Body of pancreas (tissue), 4 donors: ENCODE data around the gene TMEM256. TPM values are rescaled to one million over a fixed set of nuclear protein-coding genes. Genes with fewer than 3 reads are reported as not detected.
A peak's percentile ranks its signal among the peaks of the same experiment; 100 is the strongest.

Experiments
- ATAC-seq: fragments of 150-250 bp; one replicate; pipeline ENCODE4 v1.9.1; 2016
- DNase-seq, 4 donors: peaks; one replicate each; pipeline ENCODE4 v3.0.0-alpha.2; 2019
- H3K27ac ChIP-seq, 4 donors: fragments of 200-600 bp; sonication (generic); 1 replicate in 3 of 4; 2 replicates in 1 of 4; pipeline versions ENCODE4 v1.5.1 to v1.6.1; 2016 to 2019; ENCODE audit warnings: mild to moderate bottlenecking in 1 of 4, mixed read lengths in 1 of 4, moderate library complexity in 1 of 4
- H3K27me3 ChIP-seq, 2 donors: fragments of 200-600 bp; sonication (generic); one replicate each; pipeline ENCODE4 v1.6.0; 2016; ENCODE audit warnings: mild to moderate bottlenecking in 1 of 2
- H3K36me3 ChIP-seq, 2 donors: fragments of 200-600 bp; sonication (generic); replicated peaks in 1 of 2; 2 replicates each; pipeline ENCODE4 v1.5.1; 2016; ENCODE audit warnings: low read depth in 2 of 2; ENCODE audit not compliant: insufficient read depth in 1 of 2
- H3K4me1 ChIP-seq: fragments of 200-600 bp; sonication (generic); one replicate; pipeline ENCODE4 v1.6.0; 2016
- H3K4me3 ChIP-seq, 2 donors: fragments of 200-600 bp; sonication (generic); 1 replicate in 1 of 2; 2 replicates in 1 of 2; pipeline ENCODE4 v1.5.1; 2016 to 2019
- H3K9me3 ChIP-seq, 3 donors: fragments of 200-600 bp; sonication (generic); 1 replicate in 2 of 3; 2 replicates in 1 of 3; pipeline ENCODE4 v1.5.1; 2016
- POLR2A ChIP-seq, 3 donors: fragments of 450-650 bp; IDR thresholded peaks; one replicate each; pipeline ENCODE4 v1.6.1; 2016; ENCODE audit warnings: antibody characterized with exemption in 3 of 3, mild to moderate bottlenecking in 2 of 3
- WGBS, 2 donors: methylation state at CpG; one replicate each; pipeline ENCODE4 v1.1.5; 2017; 5-methylcytosine and 5-hydroxymethylcytosine counted together
- intact Hi-C: fragments of 100-400 bp; cut with DNase I; formaldehyde crosslinking; loops from one replicate; pipeline ENCODE4 v1.15.1; 2023
- total RNA-seq, 2 donors: library from RNA; depleted of rRNA; stranded (reverse); fragments of >200 nt; gene quantifications; one replicate each; pipeline ENCODE4 v1.1.0, GENCODE V29; 2016
- TF ChIP-seq, protein P1 (sequence below), 7 experiments: fragments of 450-650 bp in 4 of 7; fragments of 200-600 bp in 3 of 7; sonication (generic) in 3 of 7; IDR thresholded peaks; one replicate each; pipeline ENCODE4 v1.5.1; 2016 to 2019; ENCODE audit warnings: antibody characterized with exemption in 7 of 7

The TMEM256 gene
- total RNA-seq, 2 donors from 2014 or later, result 14.5 to 21.8 TPM

DNA sequence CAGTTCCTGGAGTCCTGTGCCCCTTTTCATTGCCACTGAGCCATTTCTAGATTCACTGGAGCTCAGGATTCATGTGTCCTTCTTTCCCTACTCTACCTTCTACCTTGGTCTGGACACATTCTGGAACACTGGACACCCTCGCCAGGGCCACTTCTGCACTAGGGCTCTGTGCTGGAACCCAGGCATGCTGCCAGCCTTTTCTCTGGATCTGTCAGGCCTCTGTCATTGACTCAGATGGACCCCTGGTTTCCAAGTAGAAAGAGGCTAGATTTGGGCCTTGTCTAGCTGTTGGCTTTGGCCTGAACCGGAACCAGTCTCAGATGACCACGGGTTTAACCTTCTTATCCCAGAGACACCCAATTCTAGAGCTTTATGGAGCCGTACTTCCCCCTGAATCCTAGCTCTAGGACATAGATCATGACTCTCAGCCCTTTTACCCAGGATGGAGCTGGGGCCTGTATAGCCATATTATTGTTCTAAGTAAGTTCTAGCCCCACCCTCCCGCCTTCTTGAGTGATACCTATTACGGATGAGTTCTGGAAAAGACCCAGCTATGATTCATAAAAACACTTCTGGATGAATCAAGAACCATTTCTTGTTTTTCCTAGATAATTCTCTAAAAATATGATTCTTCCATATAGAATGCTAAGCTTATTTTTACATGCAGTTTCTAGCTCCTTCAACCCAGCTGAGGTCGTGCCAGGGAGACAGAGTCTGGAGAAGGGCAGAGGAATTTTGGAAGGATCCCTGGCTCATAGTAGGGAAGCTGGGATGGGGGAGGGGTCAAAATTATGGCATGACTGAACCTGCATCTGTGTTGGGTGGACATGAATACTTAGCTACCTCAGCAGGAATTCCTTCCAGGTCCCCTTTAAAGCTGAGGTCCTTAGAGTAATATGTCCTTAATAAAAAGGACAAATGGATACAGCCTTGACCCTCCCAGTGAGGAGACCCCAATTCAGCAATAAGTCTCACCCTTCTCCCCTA is 39.9 kb upstream of the TMEM256 start:
- Histone ChIP-seq H3K36me3 (no peaks in the 10 kb centered on the region), H3K9me3 (no peaks in the 10 kb centered on the region), H3K27me3 (no peaks in the 10 kb centered on the region), H3K4me3 (no peak overlapping the region), H3K4me1 (peaks cover 31% of the 10 kb centered on the region), H3K27ac (no peak overlapping the region)
- WGBS, 2 donors, result 74 to 81% methylated on average over 7 of the region's 7 CpGs
- ATAC-seq (no peak), DNase-seq (no peak)
- intact Hi-C loops, result loop anchor here (5.0 kb wide), 1 partner anchor 44 kb away; no protein-coding TSS in a partner anchor
- no peak for TF ChIP-seq POLR2A (IDR thresholded peaks at IDR 0.05)
- TF ChIP-seq, protein P1, sequence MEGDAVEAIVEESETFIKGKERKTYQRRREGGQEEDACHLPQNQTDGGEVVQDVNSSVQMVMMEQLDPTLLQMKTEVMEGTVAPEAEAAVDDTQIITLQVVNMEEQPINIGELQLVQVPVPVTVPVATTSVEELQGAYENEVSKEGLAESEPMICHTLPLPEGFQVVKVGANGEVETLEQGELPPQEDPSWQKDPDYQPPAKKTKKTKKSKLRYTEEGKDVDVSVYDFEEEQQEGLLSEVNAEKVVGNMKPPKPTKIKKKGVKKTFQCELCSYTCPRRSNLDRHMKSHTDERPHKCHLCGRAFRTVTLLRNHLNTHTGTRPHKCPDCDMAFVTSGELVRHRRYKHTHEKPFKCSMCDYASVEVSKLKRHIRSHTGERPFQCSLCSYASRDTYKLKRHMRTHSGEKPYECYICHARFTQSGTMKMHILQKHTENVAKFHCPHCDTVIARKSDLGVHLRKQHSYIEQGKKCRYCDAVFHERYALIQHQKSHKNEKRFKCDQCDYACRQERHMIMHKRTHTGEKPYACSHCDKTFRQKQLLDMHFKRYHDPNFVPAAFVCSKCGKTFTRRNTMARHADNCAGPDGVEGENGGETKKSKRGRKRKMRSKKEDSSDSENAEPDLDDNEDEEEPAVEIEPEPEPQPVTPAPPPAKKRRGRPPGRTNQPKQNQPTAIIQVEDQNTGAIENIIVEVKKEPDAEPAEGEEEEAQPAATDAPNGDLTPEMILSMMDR (IDR thresholded peaks at IDR 0.05), result no peak

DNA sequence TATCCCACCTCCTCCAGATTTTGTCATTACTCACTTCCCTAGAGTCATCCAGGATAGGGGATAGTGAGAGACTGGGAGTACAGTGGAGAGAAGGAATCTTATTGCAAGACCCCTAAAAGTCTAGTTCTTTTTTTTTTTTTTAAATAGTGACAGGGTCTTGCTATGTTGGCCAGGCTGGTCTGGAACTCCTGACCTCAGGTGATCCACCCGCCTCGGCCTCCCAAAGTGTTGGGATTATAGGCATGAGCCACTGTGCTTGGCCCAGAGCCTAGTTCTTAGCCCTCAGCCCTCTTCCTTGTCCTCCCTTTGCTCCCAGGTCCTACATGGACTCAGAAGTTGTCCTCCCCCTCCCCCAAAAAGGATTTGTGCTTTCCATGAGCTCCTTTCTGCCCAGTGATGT is 38.2 kb upstream of the TMEM256 start:
- intact Hi-C loops, result loop anchor here (5.0 kb wide), 1 partner anchor 45 kb away; no protein-coding TSS in a partner anchor
- no peaks in the 10 kb centered on the region for H3K27me3 ChIP-seq
- no peak overlapping the region for H3K27ac ChIP-seq
- no peaks in the 10 kb centered on the region for H3K9me3 ChIP-seq
- H3K4me3 ChIP-seq, result no peak overlapping the region
- H3K36me3 ChIP-seq, result no peaks in the 10 kb centered on the region
- WGBS, 2 donors, result 91 to 92% methylated on average over 2 of the region's 2 CpGs
- DNase-seq (no peak), ATAC-seq (no peak)
- TF ChIP-seq, protein P1 (IDR thresholded peaks at IDR 0.05), result no peak
- no peak for TF ChIP-seq POLR2A (IDR thresholded peaks at IDR 0.05)
- peaks cover 42% of the 10 kb centered on the region for H3K4me1 ChIP-seq

DNA sequence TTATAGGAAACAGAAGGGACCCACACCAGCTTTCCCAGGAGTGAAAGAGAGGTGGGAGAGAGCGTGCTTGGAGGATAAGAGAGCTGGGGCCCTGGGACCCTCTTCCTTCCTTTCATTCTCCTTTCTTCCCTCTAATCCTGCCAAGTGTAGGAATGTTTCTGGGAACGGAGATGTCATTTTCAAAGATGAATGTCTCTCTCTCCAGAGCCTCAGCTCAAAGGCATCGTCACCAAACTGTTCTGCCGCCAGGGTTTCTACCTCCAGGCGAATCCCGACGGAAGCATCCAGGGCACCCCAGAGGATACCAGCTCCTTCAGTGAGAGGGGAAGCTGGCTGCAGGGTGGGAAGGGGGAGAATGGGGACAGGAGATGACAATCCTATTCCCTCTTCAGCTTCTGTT is 37.4 kb upstream of the TMEM256 start:
- H3K9me3 ChIP-seq, result no peaks in the 10 kb centered on the region
- TF ChIP-seq POLR2A (IDR thresholded peaks at IDR 0.05), result no peak
- TF ChIP-seq, protein P1 (IDR thresholded peaks at IDR 0.05), result no peak
- H3K27me3 ChIP-seq, result no peaks in the 10 kb centered on the region
- DNase-seq (no peak), ATAC-seq (no peak)
- no peak overlapping the region for H3K4me3 ChIP-seq
- H3K36me3 ChIP-seq, result no peaks in the 10 kb centered on the region
- no peak overlapping the region for H3K27ac ChIP-seq
- 81 to 84% methylated on average over 7 of the region's 7 CpGs for WGBS, 2 donors
- peaks cover 51% of the 10 kb centered on the region for H3K4me1 ChIP-seq
- intact Hi-C loops, result loop anchor here (5.0 kb wide), 1 partner anchor 46 kb away; no protein-coding TSS in a partner anchor

DNA sequence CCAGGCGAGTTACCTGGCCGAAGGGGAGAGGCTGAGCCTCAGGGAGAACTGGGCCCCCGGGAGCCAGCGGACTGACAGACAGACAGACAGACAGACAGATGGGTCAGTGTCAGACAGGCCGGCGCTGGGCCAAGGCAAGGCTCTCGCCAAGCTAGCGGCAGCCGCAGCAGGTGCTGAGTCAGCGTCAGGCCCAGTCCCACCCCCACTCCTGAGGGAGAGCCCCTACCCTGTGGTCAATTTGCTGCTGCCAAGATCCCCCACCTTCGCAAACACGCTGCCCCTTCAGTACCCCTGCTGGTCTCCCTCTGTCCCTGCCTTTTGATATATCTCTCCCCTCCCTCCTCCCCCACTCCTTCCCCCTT is 36.9 kb upstream of the TMEM256 start:
- Histone ChIP-seq H3K9me3 (no peaks in the 10 kb centered on the region), H3K36me3 (no peaks in the 10 kb centered on the region), H3K4me3 (no peak overlapping the region), H3K4me1 (peaks cover 54% of the 10 kb centered on the region), H3K27ac (no peak overlapping the region), H3K27me3 (no peaks in the 10 kb centered on the region)
- peak in 1 of 4 donors; percentile 43 for DNase-seq
- intact Hi-C loops, result loop anchor here (5.0 kb wide), 1 partner anchor 46 kb away; no protein-coding TSS in a partner anchor
- no peak for ATAC-seq
- TF ChIP-seq, protein P1 (IDR thresholded peaks at IDR 0.05), result no peak
- no peak for TF ChIP-seq POLR2A (IDR thresholded peaks at IDR 0.05)
- 23 to 42% methylated on average over 4 to 12 of the region's 12 CpGs for WGBS, 2 donors
